Activated CD4-positive, CD25-positive, alpha-beta regulatory T cell treated with anti-CD3 and anti-CD28 coated beads, Interleukin-2, amount 50 U/mL, for 72 hours (primary cell): Measurements from ENCODE around the gene TMEM209.
"Not testable (repeated sequence)": the region's sequence is repeated elsewhere in the genome, so short reads cannot be mapped to it uniquely, and the experiment has no call there.

Source experiments
- DNase-seq: peaks from one replicate; pipeline ENCODE4 v3.0.0; 2021

The TMEM209 gene

DNA sequence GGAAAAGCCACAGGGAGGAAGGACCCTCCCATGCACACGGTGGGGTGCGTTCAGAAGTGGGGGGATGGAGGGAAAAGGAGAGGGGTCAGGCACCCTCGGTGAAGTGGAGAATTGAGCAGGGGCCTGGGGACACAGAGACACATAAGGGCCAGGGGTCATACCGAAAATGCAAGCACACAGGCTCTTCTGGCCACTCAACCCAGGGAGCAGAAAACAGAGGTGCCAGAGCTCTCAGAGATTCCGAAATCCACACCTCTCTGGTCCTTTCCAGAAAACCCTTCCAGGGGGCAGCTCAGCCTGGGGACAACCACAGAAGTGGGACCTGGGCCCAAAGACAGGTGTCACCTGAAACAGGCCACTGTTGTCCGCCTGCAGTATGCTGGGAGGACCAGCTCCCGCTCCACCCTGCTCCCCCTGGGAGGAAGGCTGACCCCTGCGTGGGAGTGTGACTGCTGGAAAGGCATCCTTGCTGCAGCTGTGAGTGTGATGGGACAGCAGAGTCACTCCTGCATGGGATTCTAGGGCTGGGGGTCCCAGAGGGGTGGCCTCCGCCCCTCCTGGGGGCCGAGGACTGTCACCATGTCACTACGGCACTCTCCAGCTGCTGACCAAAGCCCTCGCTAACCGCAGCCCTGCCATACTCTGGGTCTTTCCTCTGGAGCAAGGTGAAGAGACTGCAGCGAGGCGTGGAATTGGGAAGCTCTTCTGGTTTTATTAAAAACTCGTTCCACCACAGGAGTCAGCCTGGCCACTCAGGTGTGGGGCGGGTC lies 63.1 kb downstream of the TMEM209 start:
- no peak for DNase-seq

- DNase-seq = no peak
Observed at GRCh38 chr7:130141161-130141883, 63.9 kb downstream of the TMEM209 start.

DNA sequence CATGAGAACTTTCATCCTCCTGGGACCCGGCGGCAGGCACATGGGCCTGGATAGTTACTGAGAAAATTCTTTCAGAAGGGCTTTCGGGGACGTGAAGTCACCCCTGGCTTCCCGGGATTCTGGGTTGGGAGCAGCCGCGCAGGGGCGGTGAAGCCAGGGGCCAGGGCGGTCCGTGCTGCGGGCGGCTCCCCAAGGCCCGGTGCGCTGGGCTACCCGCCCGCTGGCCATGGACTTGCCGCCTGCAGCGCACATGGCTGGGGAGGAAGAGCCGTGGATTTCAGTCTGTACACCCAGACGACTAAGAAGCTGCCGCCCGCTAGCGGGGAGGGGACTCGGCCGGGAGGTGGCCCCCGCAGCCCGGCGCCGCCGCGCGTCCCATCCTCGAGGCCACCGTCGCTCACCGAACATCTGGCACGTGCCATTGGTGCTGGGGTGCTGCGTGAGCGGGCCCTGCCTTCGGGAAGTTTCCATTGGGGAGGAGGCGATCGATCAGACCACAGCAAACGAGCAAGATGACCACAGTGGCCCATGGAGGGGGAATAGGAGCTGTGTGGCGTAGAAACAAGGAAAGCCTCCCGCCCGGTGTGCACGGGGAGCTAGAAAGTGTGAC lies 64.5 kb downstream of the TMEM209 start:
- DNase-seq = no peak

DNA sequence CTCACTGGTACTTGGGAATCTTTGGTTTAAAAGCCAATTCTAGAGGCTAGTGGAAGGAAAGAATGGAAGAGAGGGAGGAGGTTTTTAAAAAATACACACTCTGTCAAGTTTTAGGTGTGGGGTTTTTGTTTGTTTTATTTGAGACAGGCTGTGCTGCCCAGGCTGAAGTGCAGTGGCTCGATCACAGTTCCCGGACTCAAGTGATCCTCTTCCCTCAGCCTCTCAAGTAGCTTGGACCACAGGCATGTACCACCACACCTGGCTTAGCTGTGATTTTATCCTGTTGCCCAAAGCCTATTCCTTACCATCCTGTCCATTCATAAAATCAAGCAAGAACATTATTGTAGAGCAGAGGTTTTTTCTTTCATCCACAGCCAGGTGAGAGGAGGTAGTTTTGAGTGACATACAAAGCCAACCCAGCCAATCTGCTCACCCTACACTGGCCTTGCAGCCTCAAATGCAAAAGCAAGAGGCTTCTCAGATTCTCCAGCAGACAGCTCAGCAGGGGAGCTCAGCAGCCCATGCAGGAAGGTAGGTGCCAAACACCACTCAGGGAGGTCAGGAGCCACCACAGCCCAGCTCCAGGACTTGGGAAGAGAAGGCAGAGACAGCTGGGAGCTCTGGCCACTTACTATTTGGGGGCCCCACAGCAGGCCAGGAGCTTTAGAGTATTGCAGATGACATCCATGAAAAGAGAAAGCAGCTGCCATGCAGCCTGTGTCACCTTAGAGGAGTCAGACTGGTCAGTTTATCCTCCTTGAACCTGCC lies 65.8 kb downstream of the TMEM209 start:
- no peak for DNase-seq

DNA sequence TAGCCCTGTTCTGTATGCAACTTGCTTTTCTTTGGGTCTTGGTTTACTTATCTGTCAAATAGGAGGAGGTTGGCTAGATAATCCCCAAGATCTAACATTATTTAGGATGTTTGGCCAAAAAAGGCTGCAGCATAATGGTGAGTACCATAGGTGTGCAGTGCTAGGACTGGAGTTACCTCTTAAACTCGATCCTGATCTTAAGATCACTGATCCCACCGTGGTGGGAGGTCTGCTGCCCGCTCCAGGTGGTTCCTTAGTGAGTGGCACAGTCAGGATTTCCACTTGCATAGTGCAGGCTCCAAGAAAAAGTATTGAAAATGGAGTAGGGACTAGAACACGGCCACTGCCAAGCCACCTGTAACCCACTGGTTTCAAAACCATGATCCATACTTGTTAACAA lies 68.0 kb downstream of the TMEM209 start:
- DNase-seq = no peak

GRCh38 chr7:130136579-130137167 lies 68.5 kb downstream of the TMEM209 start:
- DNase-seq = no peak

GRCh38 chr7:130135208-130136205 lies 69.7 kb downstream of the TMEM209 start:
- no peak for DNase-seq

DNA sequence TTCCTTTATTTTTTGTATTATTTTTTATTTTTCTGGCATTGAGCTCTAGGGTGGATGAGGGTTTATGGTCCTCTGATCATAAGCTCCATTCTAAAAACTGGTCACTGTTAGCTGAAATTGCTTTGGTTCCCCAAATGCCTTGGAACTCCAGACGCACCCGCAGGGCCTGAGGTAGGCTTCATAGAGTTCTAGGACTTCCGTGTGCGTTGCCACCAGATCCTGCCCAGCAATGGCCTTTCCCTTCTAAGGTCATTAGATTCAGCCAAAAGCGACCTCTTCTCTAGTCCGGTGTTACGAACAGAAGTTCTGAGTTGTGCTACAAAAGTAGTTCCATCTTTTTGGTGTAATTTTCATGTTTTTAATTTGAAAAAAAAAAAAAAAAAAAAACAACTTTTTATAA lies 70.5 kb downstream of the TMEM209 start:
- DNase-seq = no peak

GRCh38 chr7:130134106-130134636 lies 71.0 kb downstream of the TMEM209 start:
- DNase-seq = no peak

- no peak for DNase-seq
Observed at GRCh38 chr7:130133029-130133782, 72.0 kb downstream of the TMEM209 start.

- no peak for DNase-seq
Observed at GRCh38 chr7:130131964-130132875, 73.0 kb downstream of the TMEM209 start.

DNA sequence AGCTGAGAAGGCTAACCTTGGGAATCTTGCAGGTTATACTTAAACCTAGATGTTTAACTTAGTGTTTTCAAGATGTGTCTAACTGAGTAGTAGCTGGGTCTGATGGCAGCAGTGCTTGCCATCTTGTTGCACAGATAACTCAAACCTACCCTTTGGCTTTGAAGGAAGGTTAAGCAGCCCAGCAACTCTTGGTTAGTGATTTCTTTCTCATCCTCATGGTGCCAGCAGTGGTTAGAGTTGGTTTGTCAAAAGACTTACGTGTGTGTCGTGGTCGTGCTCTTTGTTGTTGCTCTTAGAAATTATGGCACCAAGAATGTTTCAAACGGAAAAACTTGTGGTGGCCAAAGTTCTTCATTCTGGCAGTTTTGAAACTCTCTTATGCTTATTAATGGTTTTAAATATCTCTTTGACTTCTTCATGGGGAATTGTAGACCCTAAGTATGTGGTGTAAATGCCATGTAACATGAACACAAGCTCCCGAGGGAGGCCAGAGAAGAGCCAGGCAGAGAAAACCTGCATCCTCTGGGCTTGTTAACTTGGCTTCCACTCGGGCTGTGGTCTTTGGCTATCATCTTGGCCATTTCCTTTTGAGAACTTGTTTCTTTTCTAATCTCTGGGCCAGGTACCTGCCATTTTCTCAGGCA lies 73.9 kb downstream of the TMEM209 start:
- DNase-seq = no peak

DNA sequence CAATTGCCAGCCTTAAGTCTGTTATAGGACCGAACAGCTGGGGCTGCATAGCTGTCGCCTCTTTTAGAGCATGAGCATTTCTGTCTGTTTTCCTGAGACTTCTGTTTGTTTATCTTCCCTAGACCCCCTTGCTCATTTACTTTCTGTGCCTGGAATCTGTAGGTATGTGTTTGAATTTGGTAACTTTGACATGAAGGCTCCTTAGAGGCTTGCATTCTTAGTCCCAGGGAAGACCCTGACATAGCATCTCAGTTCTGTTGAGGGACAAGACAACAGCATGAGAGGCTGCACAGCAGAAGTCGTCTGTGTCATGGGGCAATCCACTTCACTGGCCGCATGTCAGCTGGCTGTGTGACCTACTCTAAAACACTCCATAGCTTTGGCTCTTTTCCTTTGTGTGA lies 76.2 kb downstream of the TMEM209 start:
- no peak for DNase-seq

- no peak for DNase-seq
Observed at GRCh38 chr7:130127821-130128317, 77.3 kb downstream of the TMEM209 start.

- DNase-seq = no peak
Observed at GRCh38 chr7:130127404-130127803, 77.8 kb downstream of the TMEM209 start.

GRCh38 chr7:130126840-130127239 lies 78.4 kb downstream of the TMEM209 start:
- not testable (repeated sequence) for DNase-seq

GRCh38 chr7:130124711-130125110 lies 80.5 kb downstream of the TMEM209 start:
- no peak for DNase-seq

- DNase-seq = no peak
Observed at GRCh38 chr7:130123501-130123900, 81.7 kb downstream of the TMEM209 start.

- DNase-seq = no peak
Observed at GRCh38 chr7:130118801-130119200, 86.4 kb downstream of the TMEM209 start.
